Pancreas (tissue), 10 donors: ENCODE results near the gene TRPC4AP. TPM values are rescaled to one million over a fixed set of nuclear protein-coding genes. Genes with fewer than 3 reads are reported as not detected.

ENCODE experiments used
- ATAC-seq, 4 donors: fragments of 200-7000 bp; cut with Tn5 transposase; one replicate each; pipeline versions ENCODE4 v1.8.0 to v1.9.1; 2020; ENCODE audit warnings: mild to moderate bottlenecking in 4 of 4, moderate library complexity in 4 of 4
- DNase-seq, 6 donors: peaks; one replicate each; pipeline ENCODE4 v3.0.0-alpha.2; 2020
- FAIRE-seq: peaks from 2 replicates; lab custom pipeline; 2012; peaks lifted over from hg19 to GRCh38; lab: Jason Lieb, UNC
- H3K27ac ChIP-seq, 4 donors: fragments of 200-600 bp; sonication (generic); 1 replicate in 3 of 4; 2 replicates in 1 of 4; pipeline versions ENCODE4 v1.5.0 to v1.8.0; 2020
- H3K27me3 ChIP-seq, 4 donors: fragments of 200-600 bp; one replicate each; pipeline ENCODE4 v1.8.0; 2021
- H3K36me3 ChIP-seq, 3 donors: fragments of 200-600 bp; sonication (generic) in 1 of 3; one replicate each; pipeline versions ENCODE4 v1.5.0 to v1.8.0; 2020 to 2021
- H3K4me1 ChIP-seq, 3 donors: fragments of 200-600 bp; one replicate each; pipeline ENCODE4 v1.8.0; 2021
- H3K4me3 ChIP-seq, 4 donors: fragments of 200-600 bp; sonication (generic) in 2 of 4; one replicate each; pipeline versions ENCODE4 v1.5.0 to v1.8.0; 2020 to 2021
- H3K9me3 ChIP-seq, 4 donors: fragments of 200-600 bp; one replicate each; pipeline ENCODE4 v1.8.0; 2021
- CTCF ChIP-seq, 4 donors: fragments of 200-600 bp; sonication (generic) in 3 of 4; IDR thresholded peaks; one replicate each; pipeline versions ENCODE4 v1.5.0 to v1.8.0; 2021; ENCODE audit warnings: antibody characterized with exemption in 4 of 4
- WGBS, 2 donors: extraction: QIAGEN DNeasy Blood & Tissue Kit; methylation state at CpG; one replicate each; pipeline ENCODE4 v1.1.7; 2013; 5-methylcytosine and 5-hydroxymethylcytosine counted together
- intact Hi-C, 3 donors: fragments of 100-400 bp; cut with DNase I; formaldehyde crosslinking; loops; one replicate each; pipeline versions ENCODE4 v1.11.1 to v1.14.2; 2022
- polyA plus RNA-seq, 2 donors: library from polyadenylated mRNA; stranded (reverse); fragments of 200-250 nt; gene quantifications; one replicate each; pipeline ENCODE4 v1.2.3, GENCODE V29; 2013
- total RNA-seq, 6 donors: library from RNA; stranded (reverse); fragmentation: NEBNext Ultra II Directional in 4 of 6; extraction: Animal tissue kit (Norgen Biotek cat#: 25700) in 4 of 6; gene quantifications; one replicate each; pipeline versions ENCODE4 v1.2.1 to v1.2.4, GENCODE V29; 2021 to 2023
- donor health status: healthy with polysubstance abuse.
- donor health status: DM: no; HTN: no; CAD: no; lungs with moderate emphysema.
- donor health status: DM: no; HTN: no; CAD: no.
- donor health status: control.
- donor health status: control.
- donor health status: Bipolar disorder and iron deficiency.
- donor health status: DM: yes; HTN: yes; CAD: no.
- donor health status: DM: no; HTN: no; CAD: no.
- donor health status: DM: no; HTN: no; CAD: no.
- donor health status: DM: yes; HTN: yes; CAD: no.

The TRPC4AP gene
- total and polyA plus RNA-seq, 8 donors = 30.7 to 43.1 (median 34.0) TPM

- Histone ChIP-seq H3K27ac (no peak overlapping the region), H3K9me3 (no peaks in the 10 kb centered on the region), H3K27me3 (no peaks in the 10 kb centered on the region), H3K36me3 (no peaks in the 10 kb centered on the region), H3K4me1 (no peaks in the 10 kb centered on the region), H3K4me3 (no peak overlapping the region)
- FAIRE-seq (no peak), ATAC-seq (no peak), DNase-seq (no peak)
- intact Hi-C loops = no loop called here
- 93% methylated on average over 3 of the region's 3 CpGs for WGBS, 2 donors
- TF ChIP-seq CTCF (IDR thresholded peaks at IDR 0.05) = no peak
These were observed 30.1 kb downstream of the TRPC4AP start for GRCh38 chr20:35062478-35062877.

GRCh38 chr20:35060168-35060567 is 32.4 kb downstream of the TRPC4AP start:
- no peaks in the 10 kb centered on the region for H3K36me3 ChIP-seq
- no peak for FAIRE-seq
- no peaks in the 10 kb centered on the region for H3K27me3 ChIP-seq
- DNase-seq = no peak
- 98 to 99% methylated on average over 5 of the region's 5 CpGs for WGBS, 2 donors
- no peaks in the 10 kb centered on the region for H3K4me1 ChIP-seq
- no peak for ATAC-seq
- H3K9me3 ChIP-seq = no peaks in the 10 kb centered on the region
- H3K27ac ChIP-seq = no peak overlapping the region
- intact Hi-C loops = no loop called here
- no peak overlapping the region for H3K4me3 ChIP-seq
- no peak for TF ChIP-seq CTCF (IDR thresholded peaks at IDR 0.05)

- ATAC-seq = no peak
- Histone ChIP-seq H3K9me3 (no peaks in the 10 kb centered on the region), H3K27me3 (no peaks in the 10 kb centered on the region), H3K4me1 (no peaks in the 10 kb centered on the region), H3K4me3 (no peak overlapping the region), H3K36me3 (no peaks in the 10 kb centered on the region), H3K27ac (no peak overlapping the region)
- DNase-seq = no peak
- TF ChIP-seq CTCF (IDR thresholded peaks at IDR 0.05) = no peak
- intact Hi-C loops = no loop called here
- no peak for FAIRE-seq
- 94 to 95% methylated on average over 14 of the region's 14 CpGs for WGBS, 2 donors
These were observed 33.0 kb downstream of the TRPC4AP start for GRCh38 chr20:35059612-35060011.

GRCh38 chr20:35059110-35059509 is 33.5 kb downstream of the TRPC4AP start:
- intact Hi-C loops = no loop called here
- Histone ChIP-seq H3K4me3 (no peak overlapping the region), H3K4me1 (peaks cover 0 to 5% (median 0%) of the 10 kb centered on the region in 3 donors), H3K9me3 (no peaks in the 10 kb centered on the region), H3K27ac (no peak overlapping the region), H3K27me3 (no peaks in the 10 kb centered on the region), H3K36me3 (no peaks in the 10 kb centered on the region)
- FAIRE-seq = no peak
- no peak for ATAC-seq
- WGBS, 2 donors = 94 to 100% methylated on average over 2 of the region's 2 CpGs
- TF ChIP-seq CTCF (IDR thresholded peaks at IDR 0.05) = no peak
- DNase-seq = no peak

GRCh38 chr20:35055445-35056276 is 36.9 kb downstream of the TRPC4AP start:
- 74 to 81% methylated on average over 9 of the region's 9 CpGs for WGBS, 2 donors
- no peaks in the 10 kb centered on the region for H3K9me3 ChIP-seq
- FAIRE-seq (no peak), ATAC-seq (peak in 1 of 4 donors; percentile 22), DNase-seq (no peak)
- H3K4me1 ChIP-seq = peaks cover 0 to 7% (median 0%) of the 10 kb centered on the region in 3 donors
- TF ChIP-seq CTCF (IDR thresholded peaks at IDR 0.05) = no peak
- H3K4me3 ChIP-seq = no peak overlapping the region
- no peaks in the 10 kb centered on the region for H3K36me3 ChIP-seq
- intact Hi-C loops = no loop called here
- no peaks in the 10 kb centered on the region for H3K27me3 ChIP-seq
- H3K27ac ChIP-seq = no peak overlapping the region
